NB4 (cell line): ENCODE measurements around the gene STIM2.

Experiments
- POLR2A ChIP-seq: IDR thresholded peaks from 2 replicates; pipeline ENCODE4 v1.6.1; 2011; ENCODE audit warnings: mild to moderate bottlenecking; ENCODE audit not compliant: insufficient read length; ENCODE audit errors: extremely low read depth
- TF ChIP-seq, protein P1 (sequence below): IDR thresholded peaks from one replicate; pipeline ENCODE4 v1.5.1; 2012; ENCODE audit warnings: low read depth, low read length
- TF ChIP-seq, protein P2 (sequence below): IDR thresholded peaks from 2 replicates; pipeline ENCODE4 v1.6.1; 2011; ENCODE audit warnings: low read depth, low read length

GRCh38 chr4:26962720-26963119 lies 102.1 kb downstream of the STIM2 start:
- TF ChIP-seq POLR2A = no peak
- TF ChIP-seq, protein P1, sequence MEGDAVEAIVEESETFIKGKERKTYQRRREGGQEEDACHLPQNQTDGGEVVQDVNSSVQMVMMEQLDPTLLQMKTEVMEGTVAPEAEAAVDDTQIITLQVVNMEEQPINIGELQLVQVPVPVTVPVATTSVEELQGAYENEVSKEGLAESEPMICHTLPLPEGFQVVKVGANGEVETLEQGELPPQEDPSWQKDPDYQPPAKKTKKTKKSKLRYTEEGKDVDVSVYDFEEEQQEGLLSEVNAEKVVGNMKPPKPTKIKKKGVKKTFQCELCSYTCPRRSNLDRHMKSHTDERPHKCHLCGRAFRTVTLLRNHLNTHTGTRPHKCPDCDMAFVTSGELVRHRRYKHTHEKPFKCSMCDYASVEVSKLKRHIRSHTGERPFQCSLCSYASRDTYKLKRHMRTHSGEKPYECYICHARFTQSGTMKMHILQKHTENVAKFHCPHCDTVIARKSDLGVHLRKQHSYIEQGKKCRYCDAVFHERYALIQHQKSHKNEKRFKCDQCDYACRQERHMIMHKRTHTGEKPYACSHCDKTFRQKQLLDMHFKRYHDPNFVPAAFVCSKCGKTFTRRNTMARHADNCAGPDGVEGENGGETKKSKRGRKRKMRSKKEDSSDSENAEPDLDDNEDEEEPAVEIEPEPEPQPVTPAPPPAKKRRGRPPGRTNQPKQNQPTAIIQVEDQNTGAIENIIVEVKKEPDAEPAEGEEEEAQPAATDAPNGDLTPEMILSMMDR = no peak
- TF ChIP-seq, protein P2, sequence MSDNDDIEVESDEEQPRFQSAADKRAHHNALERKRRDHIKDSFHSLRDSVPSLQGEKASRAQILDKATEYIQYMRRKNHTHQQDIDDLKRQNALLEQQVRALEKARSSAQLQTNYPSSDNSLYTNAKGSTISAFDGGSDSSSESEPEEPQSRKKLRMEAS = no peak
